ENCODE measurements around the gene CCT5. TPM values are rescaled to one million over a fixed set of nuclear protein-coding genes. Genes with fewer than 3 reads are reported as not detected.

Gene CCT5
- total RNA-seq, 4 donors from 2014 or later = 61.9 to 113 (median 81.0) TPM

GRCh38 chr5:10214041-10214440 is 36.0 kb upstream of the CCT5 start:
- no peaks in the 10 kb centered on the region for H3K27me3 ChIP-seq
- no peak overlapping the region for H3K4me3 ChIP-seq
- H3K27ac ChIP-seq = no peak overlapping the region
- no peaks in the 10 kb centered on the region for H3K36me3 ChIP-seq
- DNase-seq = no peak
- TF ChIP-seq POLR2A (IDR thresholded peaks at IDR 0.05) (no peak), CTCF (IDR thresholded peaks at IDR 0.05) (no peak)
- H3K9me3 ChIP-seq = no peaks in the 10 kb centered on the region
- no peaks in the 10 kb centered on the region for H3K4me1 ChIP-seq

DNA sequence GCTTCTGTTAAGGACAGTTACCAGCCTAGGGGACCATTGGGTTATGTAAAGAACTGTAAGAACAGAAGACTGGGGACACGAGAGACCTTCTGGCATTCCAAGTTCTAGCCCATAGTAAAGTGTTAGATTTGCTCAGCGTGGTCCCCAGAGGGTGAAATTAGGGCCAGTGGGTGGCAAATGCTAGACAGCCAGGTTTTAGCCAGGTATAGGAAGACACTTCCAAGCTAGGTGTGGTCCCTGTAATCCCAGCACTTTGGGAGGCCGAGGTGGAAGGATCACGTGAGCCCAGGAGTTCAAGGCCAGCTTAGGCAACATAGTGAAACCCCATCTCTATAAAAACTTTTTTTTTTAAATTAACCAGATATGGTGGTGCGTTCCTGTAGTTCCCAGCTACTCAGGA is 34.7 kb upstream of the CCT5 start:
- H3K36me3 ChIP-seq = no peaks in the 10 kb centered on the region
- no peak overlapping the region for H3K4me3 ChIP-seq
- no peaks in the 10 kb centered on the region for H3K9me3 ChIP-seq
- H3K4me1 ChIP-seq = no peaks in the 10 kb centered on the region
- H3K27ac ChIP-seq = no peak overlapping the region
- TF ChIP-seq CTCF (IDR thresholded peaks at IDR 0.05) (no peak), POLR2A (IDR thresholded peaks at IDR 0.05) (no peak)
- DNase-seq = no peak
- no peaks in the 10 kb centered on the region for H3K27me3 ChIP-seq

GRCh38 chr5:10216107-10216506 is 34.0 kb upstream of the CCT5 start:
- no peaks in the 10 kb centered on the region for H3K4me1 ChIP-seq
- no peak overlapping the region for H3K4me3 ChIP-seq
- H3K36me3 ChIP-seq = no peaks in the 10 kb centered on the region
- no peaks in the 10 kb centered on the region for H3K27me3 ChIP-seq
- no peak overlapping the region for H3K27ac ChIP-seq
- DNase-seq = no peak
- TF ChIP-seq CTCF (IDR thresholded peaks at IDR 0.05) (no peak), POLR2A (IDR thresholded peaks at IDR 0.05) (no peak)
- no peaks in the 10 kb centered on the region for H3K9me3 ChIP-seq

GRCh38 chr5:10218658-10219057 is 31.4 kb upstream of the CCT5 start:
- H3K9me3 ChIP-seq = no peaks in the 10 kb centered on the region
- H3K4me1 ChIP-seq = no peaks in the 10 kb centered on the region
- H3K4me3 ChIP-seq = no peak overlapping the region
- no peaks in the 10 kb centered on the region for H3K27me3 ChIP-seq
- no peaks in the 10 kb centered on the region for H3K36me3 ChIP-seq
- no peak for DNase-seq
- H3K27ac ChIP-seq = no peak overlapping the region
- no peak for TF ChIP-seq CTCF (IDR thresholded peaks at IDR 0.05)
- TF ChIP-seq POLR2A (IDR thresholded peaks at IDR 0.05) = no peak

GRCh38 chr5:10219068-10219467 is 31.0 kb upstream of the CCT5 start:
- TF ChIP-seq POLR2A (IDR thresholded peaks at IDR 0.05) = no peak
- TF ChIP-seq CTCF (IDR thresholded peaks at IDR 0.05) = no peak
- H3K27me3 ChIP-seq = no peaks in the 10 kb centered on the region
- no peak overlapping the region for H3K27ac ChIP-seq
- H3K9me3 ChIP-seq = no peaks in the 10 kb centered on the region
- no peak overlapping the region for H3K4me3 ChIP-seq
- H3K36me3 ChIP-seq = no peaks in the 10 kb centered on the region
- no peak for DNase-seq
- H3K4me1 ChIP-seq = no peaks in the 10 kb centered on the region

DNA sequence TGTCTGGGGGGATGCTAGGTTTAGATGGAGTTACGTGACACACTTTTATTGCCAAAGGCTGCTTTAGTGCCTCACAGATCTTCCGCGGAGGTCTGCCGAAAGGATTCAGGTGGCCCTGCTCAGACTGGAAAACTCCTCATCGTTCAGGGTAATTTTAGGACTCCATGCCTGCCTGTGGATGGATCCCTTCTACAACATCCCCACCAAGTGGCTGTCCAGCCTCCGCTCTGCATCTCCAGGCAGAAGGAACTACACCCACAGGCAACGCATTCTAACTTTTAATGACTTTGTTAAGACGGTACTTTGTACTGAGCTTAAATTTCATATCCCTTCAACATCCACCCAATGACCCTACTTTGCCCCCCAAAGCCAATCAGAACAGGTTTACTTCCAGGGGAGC is 29.8 kb upstream of the CCT5 start:
- no peak for DNase-seq
- no peaks in the 10 kb centered on the region for H3K36me3 ChIP-seq
- H3K9me3 ChIP-seq = no peaks in the 10 kb centered on the region
- H3K4me1 ChIP-seq = no peaks in the 10 kb centered on the region
- no peak overlapping the region for H3K4me3 ChIP-seq
- TF ChIP-seq CTCF (IDR thresholded peaks at IDR 0.05) (no peak), POLR2A (IDR thresholded peaks at IDR 0.05) (no peak)
- H3K27me3 ChIP-seq = no peaks in the 10 kb centered on the region
- no peak overlapping the region for H3K27ac ChIP-seq
